ENCODE results near the gene RAB11FIP4. TPM values are rescaled to one million over a fixed set of nuclear protein-coding genes. Genes with fewer than 3 reads are reported as not detected.

The RAB11FIP4 gene
- total and polyA plus RNA-seq, 2 donors (not counting 3 experiments of a cell fraction or from before 2014, with no cell fraction given) = 0.08 to 0.38 TPM

GRCh38 chr17:31546650-31547049 is 155.2 kb downstream of the RAB11FIP4 start:
- DNase-seq (ENCODE audit: low read depth, low spot score) = no peak
- no peaks in the 10 kb centered on the region for H3K9me1 ChIP-seq (replicated peaks; ENCODE audit: control insufficient read depth, extremely low read depth, insufficient read depth, low read length)
- H3K36me3 ChIP-seq (ENCODE audit: control insufficient read depth in 2 of 2, extremely low read depth in 1 of 2, insufficient read depth in 2 of 2, low read length in 2 of 2) = no peaks in the 10 kb centered on the region
- POLR2A ChIA-PET = no interaction called here
- no peaks in the 10 kb centered on the region for H4K20me1 ChIP-seq (replicated peaks; ENCODE audit: control insufficient read depth, extremely low read depth, insufficient read depth, low read length)
- intact Hi-C loops (cut with micrococcal nuclease) (no loop called here), dilution Hi-C loops (cut with MboI; ENCODE audit: extremely low pct_ligation_motif_present, low sequenced_read_pairs) (no loop called here)
- H3K27ac ChIP-seq (ENCODE audit: insufficient read depth, low read depth, low read length) = no peak overlapping the region
- no peak for FAIRE-seq
- peaks cover 3% of the 10 kb centered on the region for H3K4me1 ChIP-seq (ENCODE audit: control insufficient read depth, extremely low read depth, insufficient read depth, low read length)
- TF ChIP-seq FOS (IDR thresholded peaks at IDR 0.05; ENCODE audit: borderline replicate concordance, insufficient read depth, low read length) (no peak), JUN (IDR thresholded peaks at IDR 0.05; ENCODE audit: borderline replicate concordance, insufficient read depth, insufficient read length, low read depth) (no peak), GATA2 (IDR thresholded peaks at IDR 0.05; ENCODE audit: insufficient read depth, insufficient read length, low read depth, low read length) (no peak), MAX (IDR thresholded peaks at IDR 0.05; ENCODE audit: insufficient read depth, insufficient read length) (no peak), CTCF (IDR thresholded peaks at IDR 0.05; ENCODE audit: extremely low read depth in 1 of 2, insufficient read depth in 1 of 2, low read depth in 1 of 2, low read length in 2 of 2) (no peak), MYC (IDR thresholded peaks at IDR 0.05; ENCODE audit: low read depth, low read length) (no peak), POLR2A (IDR thresholded peaks at IDR 0.05; ENCODE audit: low read depth, low read length) (no peak), EZH2 (IDR thresholded peaks at IDR 0.05; ENCODE audit: borderline replicate concordance, low read depth, low read length, severe bottlenecking) (no peak)
- H3K4me2 ChIP-seq (ENCODE audit: insufficient read depth, low read length) = no peak overlapping the region
- H3K79me2 ChIP-seq (ENCODE audit: control insufficient read depth, insufficient read depth, low read length) = no peaks in the 10 kb centered on the region
- BruUV-seq (replicated peaks) = no TSS peak
- H3K9ac ChIP-seq (replicated peaks; ENCODE audit: extremely low read depth, insufficient read depth, low read length) = no peak overlapping the region
- no peaks in the 10 kb centered on the region for H3K9me3 ChIP-seq (replicated peaks; ENCODE audit: control insufficient read depth, insufficient read depth, low read length)
- H3K4me3 ChIP-seq (replicated peaks in 1 of 3; ENCODE audit: insufficient read depth in 1 of 3, low read depth in 1 of 3, low read length in 3 of 3) = no peak overlapping the region
- H2AFZ ChIP-seq (ENCODE audit: low read depth, low read length) = no peak overlapping the region
- H3K27me3 ChIP-seq (ENCODE audit: control insufficient read depth in 2 of 2, insufficient read depth in 2 of 2, low read length in 2 of 2) = no peaks in the 10 kb centered on the region
- CTCF ChIA-PET = interaction anchor here (0.6 kb wide), 1 partner anchor 1383 kb away, joined by 3 read pairs; no protein-coding TSS in a partner anchor
